ENCODE results near the gene ATP9A.
"Not testable (repeated sequence)": the region's sequence is repeated elsewhere in the genome, so short reads cannot be mapped to it uniquely, and the experiment has no call there.

The ATP9A gene

DNA sequence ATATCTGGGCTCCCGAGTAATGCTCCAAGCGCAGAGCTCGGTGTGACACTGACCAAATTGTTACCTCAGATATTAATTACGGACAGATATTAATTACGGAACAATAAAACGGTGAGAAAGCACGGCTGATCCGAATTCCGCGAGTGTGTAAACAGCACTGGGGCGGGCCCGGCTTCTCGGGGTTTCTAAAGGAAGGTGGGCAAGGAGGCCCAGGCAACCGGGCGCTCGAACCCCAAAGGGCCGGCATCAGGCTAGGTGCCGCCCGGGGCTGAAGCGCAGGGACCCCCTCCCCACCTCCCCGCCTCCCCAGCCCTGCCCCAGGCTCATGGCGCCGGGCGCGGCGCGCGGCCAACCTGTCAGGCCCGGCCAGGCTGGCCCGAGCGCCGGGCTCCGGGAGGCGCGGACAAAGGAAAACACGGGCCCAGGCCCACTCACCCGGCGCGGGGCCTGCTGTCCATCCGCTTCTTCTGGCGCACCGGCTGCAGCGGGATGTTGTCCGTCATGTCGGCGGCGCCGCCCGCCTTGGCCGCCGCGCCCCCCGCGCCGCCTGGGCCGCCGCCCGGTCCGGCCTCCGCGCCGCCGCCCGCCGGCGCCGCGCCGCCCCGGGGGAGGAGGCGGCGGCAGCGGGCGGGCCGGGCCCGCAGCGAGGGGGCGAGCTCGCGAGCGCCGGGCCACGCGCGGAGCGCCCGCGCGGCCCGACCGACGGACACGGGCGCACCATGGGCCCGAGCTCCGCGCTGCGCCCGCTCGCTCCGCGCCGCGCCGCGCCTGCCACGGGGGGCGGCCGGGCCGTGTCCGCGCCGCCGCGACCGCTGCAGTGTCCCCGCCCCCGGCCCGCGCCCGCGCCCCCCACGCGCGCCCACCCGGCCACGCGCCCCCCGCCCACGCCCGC, at the start of gene ATP9A:
Gene ATP9A (minus strand): TSS at position 524 of the 892 bp plus-strand sequence. CDS start 21 bp downstream, at position 503.
- Histone ChIP-seq H3K79me2 (ENCODE audit: control insufficient read depth, low read length) (no peaks in the 10 kb centered on the region), H3K4me3 (ENCODE audit: low read length) (peak within 1 kb of the TSS; percentile 35; the same call in 1 of the 2 replicates), H3K4me2 (ENCODE audit: low read length) (peak within 1 kb of the TSS; percentile 43; the same call in 1 of the 2 replicates), H3K27me3 (ENCODE audit: control insufficient read depth, low read length) (no peaks in the 10 kb centered on the region), H3K27ac (ENCODE audit: low read depth, low read length) (no peak within 1 kb of the TSS), H3F3A (ENCODE audit: control insufficient read depth, insufficient read depth) (no peaks in the 10 kb centered on the region), H4K20me1 (ENCODE audit: control insufficient read depth, insufficient read depth, low read depth, low read length) (no peaks in the 10 kb centered on the region), H3K9me2 (replicated peaks; ENCODE audit: control insufficient read depth, low read length) (no peaks in the 10 kb centered on the region), H3K36me3 (ENCODE audit: control insufficient read depth, low read length) (no peaks in the 10 kb centered on the region), H3K4me1 (ENCODE audit: control insufficient read depth, low read length) (no peaks in the 10 kb centered on the region), H3K9me3 (ENCODE audit: control insufficient read depth, insufficient read depth, low read length) (no peaks in the 10 kb centered on the region)
- no peak for TF ChIP-seq EZH2phosphoT487 (IDR thresholded peaks at IDR 0.05; ENCODE audit: borderline replicate concordance, low read length)
- peak; percentile 2 for TF ChIP-seq CTCF (IDR thresholded peaks at IDR 0.05; ENCODE audit: low read depth, low read length, poor library complexity, severe bottlenecking)

DNA sequence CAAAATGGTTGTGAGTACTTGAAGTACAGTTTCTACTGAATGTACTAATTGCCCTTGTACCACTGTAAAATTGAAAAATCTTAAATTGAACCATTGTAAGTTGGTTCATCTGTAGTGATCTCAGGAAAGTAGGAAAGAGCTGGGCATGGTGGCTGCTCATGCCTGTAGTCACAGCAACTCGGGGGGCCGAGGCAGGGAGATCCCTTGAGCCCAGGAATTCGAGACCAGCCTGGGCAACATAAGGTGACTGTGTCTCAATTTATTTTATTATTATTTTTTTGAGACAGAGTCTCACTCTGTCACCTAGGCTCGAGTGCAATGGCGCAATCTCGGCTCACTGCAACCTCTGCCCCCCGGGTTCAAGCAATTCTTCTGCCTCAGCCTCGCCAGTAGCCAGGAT, 48.7 kb upstream of the ATP9A start:
- H3K4me2 ChIP-seq (ENCODE audit: low read length); H3F3A ChIP-seq (ENCODE audit: control insufficient read depth, insufficient read depth); H3K4me1 ChIP-seq (ENCODE audit: control insufficient read depth, low read length); H3K27me3 ChIP-seq (ENCODE audit: control insufficient read depth, low read length); H3K9me2 ChIP-seq (replicated peaks; ENCODE audit: control insufficient read depth, low read length); H3K4me3 ChIP-seq (ENCODE audit: low read length); H3K27ac ChIP-seq (ENCODE audit: low read depth, low read length); H3K79me2 ChIP-seq (ENCODE audit: control insufficient read depth, low read length); H4K20me1 ChIP-seq (ENCODE audit: control insufficient read depth, insufficient read depth, low read depth, low read length); H3K9me3 ChIP-seq (ENCODE audit: control insufficient read depth, insufficient read depth, low read length); H3K36me3 ChIP-seq (ENCODE audit: control insufficient read depth, low read length): not testable (repeated sequence)

GRCh38 chr20:51815383-51816076, 47.3 kb upstream of the ATP9A start:
- Histone ChIP-seq H3K27ac (ENCODE audit: low read depth, low read length) (no peak overlapping the region), H3K4me1 (ENCODE audit: control insufficient read depth, low read length) (no peaks in the 10 kb centered on the region), H3K4me2 (ENCODE audit: low read length) (no peak overlapping the region), H3K9me3 (ENCODE audit: control insufficient read depth, insufficient read depth, low read length) (no peaks in the 10 kb centered on the region), H3F3A (ENCODE audit: control insufficient read depth, insufficient read depth) (no peaks in the 10 kb centered on the region), H3K27me3 (ENCODE audit: control insufficient read depth, low read length) (no peaks in the 10 kb centered on the region), H3K9me2 (replicated peaks; ENCODE audit: control insufficient read depth, low read length) (no peaks in the 10 kb centered on the region), H3K36me3 (ENCODE audit: control insufficient read depth, low read length) (no peaks in the 10 kb centered on the region), H4K20me1 (ENCODE audit: control insufficient read depth, insufficient read depth, low read depth, low read length) (no peaks in the 10 kb centered on the region), H3K79me2 (ENCODE audit: control insufficient read depth, low read length) (no peaks in the 10 kb centered on the region), H3K4me3 (ENCODE audit: low read length) (no peak overlapping the region)
- no peak for TF ChIP-seq CTCF (IDR thresholded peaks at IDR 0.05; ENCODE audit: low read depth, low read length, poor library complexity, severe bottlenecking)
- TF ChIP-seq EZH2phosphoT487 (IDR thresholded peaks at IDR 0.05; ENCODE audit: borderline replicate concordance, low read length): no peak

DNA sequence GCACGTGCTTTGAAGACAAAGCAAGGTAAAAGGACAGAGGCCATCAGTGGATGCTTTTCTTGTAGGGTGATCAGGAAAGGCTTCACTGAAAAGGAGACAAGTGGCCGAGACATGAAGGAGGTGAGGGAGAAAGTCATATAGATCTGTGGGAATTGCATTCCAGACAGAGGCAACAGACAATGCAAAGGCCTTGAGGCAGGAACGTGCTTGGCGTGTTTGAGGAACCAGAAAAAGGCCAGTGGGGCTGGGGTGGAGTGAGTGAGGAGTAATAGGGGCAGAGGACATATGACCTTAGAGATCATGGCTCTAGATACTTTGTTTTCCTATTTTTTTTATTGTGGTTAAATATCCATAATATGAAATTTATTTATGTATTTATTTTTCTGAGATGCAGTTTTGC, 44.7 kb upstream of the ATP9A start:
- H3K4me2 ChIP-seq (ENCODE audit: low read length): no peak overlapping the region
- H3K9me2 ChIP-seq (replicated peaks; ENCODE audit: control insufficient read depth, low read length): no peaks in the 10 kb centered on the region
- TF ChIP-seq CTCF (IDR thresholded peaks at IDR 0.05; ENCODE audit: low read depth, low read length, poor library complexity, severe bottlenecking) (no peak), EZH2phosphoT487 (IDR thresholded peaks at IDR 0.05; ENCODE audit: borderline replicate concordance, low read length) (no peak)
- no peak overlapping the region for H3K4me3 ChIP-seq (ENCODE audit: low read length)
- no peaks in the 10 kb centered on the region for H3K27me3 ChIP-seq (ENCODE audit: control insufficient read depth, low read length)
- H3K4me1 ChIP-seq (ENCODE audit: control insufficient read depth, low read length): no peaks in the 10 kb centered on the region
- no peaks in the 10 kb centered on the region for H3K36me3 ChIP-seq (ENCODE audit: control insufficient read depth, low read length)
- H3K9me3 ChIP-seq (ENCODE audit: control insufficient read depth, insufficient read depth, low read length): no peaks in the 10 kb centered on the region
- H3K27ac ChIP-seq (ENCODE audit: low read depth, low read length): no peak overlapping the region
- no peaks in the 10 kb centered on the region for H4K20me1 ChIP-seq (ENCODE audit: control insufficient read depth, insufficient read depth, low read depth, low read length)
- no peaks in the 10 kb centered on the region for H3K79me2 ChIP-seq (ENCODE audit: control insufficient read depth, low read length)
- no peaks in the 10 kb centered on the region for H3F3A ChIP-seq (ENCODE audit: control insufficient read depth, insufficient read depth)

Measured in DOHH2 (cell line).